HEK293 (cell line): ENCODE data around the gene RASA3.
"Not testable (repeated sequence)": the region's sequence is repeated elsewhere in the genome, so short reads cannot be mapped to it uniquely, and the experiment has no call there.

Experiments used
- CTCF ChIA-PET: fragments of 350-600 bp; formaldehyde crosslinking; extraction: SDS; loops from one replicate; lab custom pipeline; 2021; ENCODE audit warnings: antibody characterized with exemption; lab: Yijun Ruan, JAX
- POLR2A ChIA-PET: fragments of 300-600 bp; formaldehyde crosslinking; extraction: SDS; loops from one replicate; lab custom pipeline; 2020; ENCODE audit warnings: antibody characterized with exemption, inconsistent platforms; lab: Yijun Ruan, JAX
- H3K27ac ChIP-seq: fragments of 200-500 bp; sonication (Bioruptor generic); 2 replicates; pipeline ENCODE4 v1.5.1; 2014; ENCODE audit warnings: low read depth, low read length, control low read depth, inconsistent platforms; ENCODE audit errors: extremely low read depth
- H3K36me3 ChIP-seq, 2 experiments: fragments of 200-500 bp in 1 of 2; sonication (Bioruptor generic) in 1 of 2; 1 replicate in 1 of 2; 2 replicates in 1 of 2; pipeline ENCODE4 v1.5.1; 2014 to 2017; ENCODE audit warnings: inconsistent platforms in 2 of 2, low read length in 2 of 2; ENCODE audit not compliant: control insufficient read depth in 2 of 2, insufficient read depth in 1 of 2
- H3K4me1 ChIP-seq: fragments of 200-500 bp; sonication (Bioruptor generic); 2 replicates; pipeline ENCODE4 v1.5.1; 2014; ENCODE audit warnings: mild to moderate bottlenecking, low read length, inconsistent platforms; ENCODE audit not compliant: control insufficient read depth, insufficient read depth
- H3K4me3 ChIP-seq: 2 replicates; pipeline ENCODE4 v1.5.1; 2011; ENCODE audit warnings: low read depth, mild to moderate bottlenecking, control low read depth, low read length, moderate library complexity
- H3K9me3 ChIP-seq: fragments of 200-500 bp; sonication (Bioruptor generic); 2 replicates; pipeline ENCODE4 v1.5.1; 2014; ENCODE audit warnings: low read depth, low read length, inconsistent platforms; ENCODE audit not compliant: control insufficient read depth, insufficient read depth
- EGR2 ChIP-seq: fragments of 450-650 bp; formaldehyde crosslinking; IDR thresholded peaks from 2 replicates; pipeline ENCODE4 v1.5.1; 2016; ENCODE audit warnings: low read depth, missing biosample characterization, missing genetic modification characterization
- GLIS1 ChIP-seq: fragments of 450-650 bp; formaldehyde crosslinking; IDR thresholded peaks from 2 replicates; pipeline ENCODE4 v1.5.1; 2016; ENCODE audit warnings: missing biosample characterization, missing genetic modification characterization
- KLF9 ChIP-seq: fragments of 450-650 bp; formaldehyde crosslinking; IDR thresholded peaks from 2 replicates; pipeline ENCODE4 v1.5.1; 2016; ENCODE audit warnings: missing biosample characterization, missing genetic modification characterization, low read depth
- ZBTB11 ChIP-seq: fragments of 450-650 bp; formaldehyde crosslinking; conservative IDR thresholded peaks from 2 replicates; pipeline ENCODE4 v1.5.1; 2016; ENCODE audit warnings: low read depth, missing biosample characterization, missing genetic modification characterization
- ZFHX2 ChIP-seq: fragments of 450-650 bp; formaldehyde crosslinking; conservative IDR thresholded peaks from 2 replicates; pipeline ENCODE4 v1.5.1; 2016; ENCODE audit warnings: missing biosample characterization, missing genetic modification characterization
- ZNF239 ChIP-seq: fragments of 450-650 bp; formaldehyde crosslinking; IDR thresholded peaks from 2 replicates; pipeline ENCODE4 v1.5.1; 2016; ENCODE audit warnings: missing biosample characterization, missing genetic modification characterization
- ZNF391 ChIP-seq: fragments of 450-650 bp; formaldehyde crosslinking; IDR thresholded peaks from 2 replicates; pipeline ENCODE4 v1.5.1; 2016; ENCODE audit warnings: low read depth, missing biosample characterization, missing genetic modification characterization, borderline replicate concordance
- ZNF529 ChIP-seq: fragments of 450-650 bp; formaldehyde crosslinking; IDR thresholded peaks from 2 replicates; pipeline ENCODE4 v1.5.1; 2017; ENCODE audit warnings: missing genetic modification characterization, missing biosample characterization; ENCODE audit not compliant: insufficient replicate concordance

The RASA3 gene

GRCh38 chr13:114179087-114179658 lies 46.8 kb upstream of the RASA3 start, which contains the start of gene CFAP97D2:
CFAP97D2 (plus strand) TSS chr13:114179257; CDS start chr13:114179331, 74 bp downstream.
- H3K4me3 ChIP-seq: no peak within 1 kb of the TSS
- ChIA-PET CTCF (interaction anchor here (0.6 kb wide), 1 partner anchor 408 kb away, joined by 3 read pairs; no protein-coding TSS in a partner anchor), POLR2A (no interaction called here)

GRCh38 chr13:114177245-114178010 lies 45.0 kb upstream of the RASA3 start:
- POLR2A ChIA-PET: no interaction called here
- Histone ChIP-seq H3K27ac (no peak overlapping the region), H3K4me1 (no peaks in the 10 kb centered on the region), H3K4me3 (no peak overlapping the region), H3K9me3 (no peaks in the 10 kb centered on the region), H3K36me3 (no peaks in the 10 kb centered on the region)
- CTCF ChIA-PET: interaction anchor here (0.5 kb wide), 1 partner anchor 254 kb away, joined by 3 read pairs; no protein-coding TSS in a partner anchor
- TF ChIP-seq GLIS1 (tag by site-specific recombination) (peak; percentile 41), ZNF239 (no peak), ZNF391 (tag by site-specific recombination) (no peak), ZBTB11 (tag by site-specific recombination) (no peak), EGR2 (tag by site-specific recombination) (peak; percentile 89), ZFHX2 (tag by site-specific recombination) (peak; percentile 94)

More at GRCh38 chr13:114179087-114179658, 46.8 kb upstream of the RASA3 start, which contains the start of gene CFAP97D2:
- Histone ChIP-seq H3K4me1 (no peaks in the 10 kb centered on the region), H3K36me3 (no peaks in the 10 kb centered on the region), H3K27ac (no peak within 1 kb of the TSS), H3K9me3 (no peaks in the 10 kb centered on the region)
- TF ChIP-seq KLF9 (tag by site-specific recombination) (no peak), ZBTB11 (tag by site-specific recombination) (no peak), ZNF529 (no peak)

GRCh38 chr13:114176359-114176902 lies 44.0 kb upstream of the RASA3 start:
- CTCF ChIA-PET: interaction anchor here (1.2 kb wide), 1 partner anchor 360 kb away, joined by 6 read pairs; no protein-coding TSS in a partner anchor
- TF ChIP-seq EGR2 (tag by site-specific recombination): 0 out of 2 replicates have a peak, but pooled peaks have one; percentile 50
- TF ChIP-seq ZFHX2 (tag by site-specific recombination): peak; percentile 72
- H3K4me3 ChIP-seq, H3K4me1 ChIP-seq, H3K27ac ChIP-seq, H3K9me3 ChIP-seq, POLR2A ChIA-PET, H3K36me3 ChIP-seq: not testable (repeated sequence)
